Measurements from ENCODE around the gene ANKRD66. TPM values are rescaled to one million over a fixed set of nuclear protein-coding genes. Genes with fewer than 3 reads are reported as not detected.

ANKRD66 gene
- total RNA-seq, 1 experiment from 2014 or later = not detected

GRCh38 chr6:46781478-46782378, 35.0 kb downstream of the ANKRD66 start:
- in situ Hi-C loops (cut with HindIII; ENCODE audit: low pct_unique_long_range_greater_than_20kb, low sequenced_read_pairs) = no loop called here
- DNase-seq (ENCODE audit: low read depth) = peak; percentile 33

GRCh38 chr6:46784535-46784934, 37.8 kb downstream of the ANKRD66 start:
- in situ Hi-C loops (cut with HindIII; ENCODE audit: low pct_unique_long_range_greater_than_20kb, low sequenced_read_pairs) = no loop called here
- DNase-seq (ENCODE audit: low read depth) = no peak

GRCh38 chr6:46787871-46788540, 41.3 kb downstream of the ANKRD66 start:
- in situ Hi-C loops (cut with HindIII; ENCODE audit: low pct_unique_long_range_greater_than_20kb, low sequenced_read_pairs) = no loop called here
- no peak for DNase-seq (ENCODE audit: low read depth)

GRCh38 chr6:46788791-46789190, 42.1 kb downstream of the ANKRD66 start:
- no peak for DNase-seq (ENCODE audit: low read depth)
- in situ Hi-C loops (cut with HindIII; ENCODE audit: low pct_unique_long_range_greater_than_20kb, low sequenced_read_pairs) = no loop called here

GRCh38 chr6:46789434-46790354, 43.0 kb downstream of the ANKRD66 start:
- in situ Hi-C loops (cut with HindIII; ENCODE audit: low pct_unique_long_range_greater_than_20kb, low sequenced_read_pairs) = no loop called here
- DNase-seq (ENCODE audit: low read depth) = no peak

GRCh38 chr6:46790355-46790874, 43.7 kb downstream of the ANKRD66 start:
- in situ Hi-C loops (cut with HindIII; ENCODE audit: low pct_unique_long_range_greater_than_20kb, low sequenced_read_pairs) = no loop called here
- no peak for DNase-seq (ENCODE audit: low read depth)

GRCh38 chr6:46792635-46793034, 45.9 kb downstream of the ANKRD66 start:
- in situ Hi-C loops (cut with HindIII; ENCODE audit: low pct_unique_long_range_greater_than_20kb, low sequenced_read_pairs) = no loop called here

GRCh38 chr6:46793138-46793537, 46.4 kb downstream of the ANKRD66 start, which contains the start of gene MEP1A:
MEP1A (plus strand) TSS chr6:46793389; CDS start chr6:46793399, 10 bp downstream.
- in situ Hi-C loops (cut with HindIII; ENCODE audit: low pct_unique_long_range_greater_than_20kb, low sequenced_read_pairs) = no loop called here
- DNase-seq (ENCODE audit: low read depth) = no peak

More at GRCh38 chr6:46792635-46793034, 45.9 kb downstream of the ANKRD66 start:
- DNase-seq (ENCODE audit: low read depth) = no peak

- DNase-seq (ENCODE audit: low read depth) = peak; percentile 3
- in situ Hi-C loops (cut with HindIII; ENCODE audit: low pct_unique_long_range_greater_than_20kb, low sequenced_read_pairs) = no loop called here
Observed at GRCh38 chr6:46794068-46794467, 47.3 kb downstream of the ANKRD66 start.

GRCh38 chr6:46795816-46796215, 49.1 kb downstream of the ANKRD66 start:
- in situ Hi-C loops (cut with HindIII; ENCODE audit: low pct_unique_long_range_greater_than_20kb, low sequenced_read_pairs) = no loop called here
- no peak for DNase-seq (ENCODE audit: low read depth)

GRCh38 chr6:46796848-46797580, 50.3 kb downstream of the ANKRD66 start:
- DNase-seq (ENCODE audit: low read depth) = peak; percentile 4
- in situ Hi-C loops (cut with HindIII; ENCODE audit: low pct_unique_long_range_greater_than_20kb, low sequenced_read_pairs) = no loop called here

- in situ Hi-C loops (cut with HindIII; ENCODE audit: low pct_unique_long_range_greater_than_20kb, low sequenced_read_pairs) = no loop called here
- no peak for DNase-seq (ENCODE audit: low read depth)
Observed at GRCh38 chr6:46799657-46800056, 52.9 kb downstream of the ANKRD66 start.

- in situ Hi-C loops (cut with HindIII; ENCODE audit: low pct_unique_long_range_greater_than_20kb, low sequenced_read_pairs) = no loop called here
Observed at GRCh38 chr6:46808806-46809205, 62.1 kb downstream of the ANKRD66 start.

More at GRCh38 chr6:46808806-46809205, 62.1 kb downstream of the ANKRD66 start:
- DNase-seq (ENCODE audit: low read depth) = no peak

Other genes starting within 250 kb of the ANKRD66 start
- 0.95 and 8.9 TPM in 2 replicates for gene CYP39A1, start 94.1 kb upstream of the ANKRD66 start, total RNA-seq (2014; rRNA removed; shearing (Covaris generic); ENCODE audit: low replicate concordance)
- gene SLC25A27, start 94.0 kb upstream of the ANKRD66 start, total RNA-seq (2014; rRNA removed; shearing (Covaris generic); ENCODE audit: low replicate concordance) = 4.6 and 7.6 TPM in 2 replicates
- not detected in 2 replicates for gene TDRD6, start 59.0 kb upstream of the ANKRD66 start, total RNA-seq (2014; rRNA removed; shearing (Covaris generic); ENCODE audit: low replicate concordance)
- 0.44 TPM in 1 of 2 replicates, not detected in the other for gene PLA2G7, start 11.6 kb upstream of the ANKRD66 start, total RNA-seq (2014; rRNA removed; shearing (Covaris generic); ENCODE audit: low replicate concordance)
- gene MEP1A, start 46.5 kb downstream of the ANKRD66 start, total RNA-seq (2014; rRNA removed; shearing (Covaris generic); ENCODE audit: low replicate concordance) = not detected in 2 replicates
- gene ADGRF5, start 175.0 kb downstream of the ANKRD66 start, total RNA-seq (2014; rRNA removed; shearing (Covaris generic); ENCODE audit: low replicate concordance) = not detected in 2 replicates

All from Caki2 (cell line).